G401.6 (cell line): ENCODE measurements around the gene ASXL1.
"Not testable (repeated sequence)": the region's sequence is repeated elsewhere in the genome, so short reads cannot be mapped to it uniquely, and the experiment has no call there.

ENCODE experiments used
- FAIRE-seq: peaks from 2 replicates; lab custom pipeline; 2012; peaks lifted over from hg19 to GRCh38; lab: Jason Lieb, UNC

Gene ASXL1

GRCh38 chr20:32455171-32455900 lies 97.2 kb downstream of the ASXL1 start:
- FAIRE-seq: no peak

GRCh38 chr20:32455901-32456701 lies 98.0 kb downstream of the ASXL1 start:
- no peak for FAIRE-seq

- FAIRE-seq: no peak
Observed at GRCh38 chr20:32456869-32457478, 98.8 kb downstream of the ASXL1 start.

GRCh38 chr20:32457479-32457986 lies 99.4 kb downstream of the ASXL1 start:
- peak; percentile 46 for FAIRE-seq

GRCh38 chr20:32458061-32458836 lies 100.1 kb downstream of the ASXL1 start:
- FAIRE-seq: no peak

GRCh38 chr20:32458837-32459220 lies 100.7 kb downstream of the ASXL1 start:
- FAIRE-seq: no peak

GRCh38 chr20:32460231-32460630 lies 102.1 kb downstream of the ASXL1 start:
- FAIRE-seq: no peak

GRCh38 chr20:32460683-32461320 lies 102.7 kb downstream of the ASXL1 start:
- FAIRE-seq: no peak

GRCh38 chr20:32461836-32462600 lies 103.9 kb downstream of the ASXL1 start:
- no peak for FAIRE-seq

GRCh38 chr20:32462900-32463641 lies 104.9 kb downstream of the ASXL1 start:
- FAIRE-seq: no peak

- FAIRE-seq: no peak
Observed at GRCh38 chr20:32463642-32464400, 105.7 kb downstream of the ASXL1 start.

- no peak for FAIRE-seq
Observed at GRCh38 chr20:32464401-32465091, 106.4 kb downstream of the ASXL1 start.

GRCh38 chr20:32465092-32465900 lies 107.2 kb downstream of the ASXL1 start:
- no peak for FAIRE-seq

- not testable (repeated sequence) for FAIRE-seq
Observed at GRCh38 chr20:32465901-32466675, 108.0 kb downstream of the ASXL1 start.

- no peak for FAIRE-seq
Observed at GRCh38 chr20:32466739-32467505, 108.8 kb downstream of the ASXL1 start.
